ENCODE results near the gene SCNN1A.
A peak's percentile ranks its signal among the peaks of the same experiment; 100 is the strongest.
"Not testable (repeated sequence)": the region's sequence is repeated elsewhere in the genome, so short reads cannot be mapped to it uniquely, and the experiment has no call there.

SCNN1A gene

GRCh38 chr12:6346235-6346832, 29.0 kb downstream of the SCNN1A start:
- DNase-seq, result no peak

DNA sequence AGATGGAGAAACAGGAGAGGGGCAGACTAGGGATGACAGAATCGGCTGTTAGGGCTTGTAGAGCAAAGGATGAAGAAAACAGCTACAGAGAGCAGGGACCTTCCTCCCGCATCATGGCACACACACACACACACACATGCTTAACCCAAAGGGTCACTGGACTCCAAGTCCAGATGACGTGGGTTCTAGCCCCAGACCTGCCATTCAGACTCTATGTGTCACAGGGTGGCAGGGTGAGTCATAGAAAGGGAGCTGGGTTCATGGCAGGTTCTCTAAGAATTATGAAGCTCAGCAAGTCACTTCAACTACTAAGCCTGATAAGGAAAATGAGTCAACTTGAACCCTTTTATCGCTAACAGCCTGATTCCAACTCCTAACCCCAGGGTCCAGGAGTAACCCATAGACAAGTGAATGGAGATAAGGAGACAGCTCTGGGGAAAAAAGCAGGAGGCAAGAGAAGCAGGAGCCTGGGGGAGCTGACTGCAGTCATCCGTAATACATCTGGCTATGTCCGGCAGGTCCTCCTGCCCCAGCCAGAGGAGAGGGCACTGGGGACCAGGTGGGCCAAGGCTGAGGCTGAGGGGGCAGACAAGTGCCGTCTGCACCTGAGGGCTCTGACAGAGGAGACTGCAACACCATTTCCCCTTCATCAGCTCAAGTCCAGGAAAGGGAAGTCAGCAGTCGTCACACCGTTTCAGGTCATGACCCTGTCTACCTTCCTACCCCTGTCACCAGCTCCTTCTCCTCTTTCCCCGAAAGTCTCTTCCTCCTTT, 29.9 kb downstream of the SCNN1A start:
- no peak for DNase-seq

- not testable (repeated sequence) for DNase-seq
Observed at GRCh38 chr12:6344101-6344660, 31.2 kb downstream of the SCNN1A start.

- DNase-seq, result no peak
Observed at GRCh38 chr12:6343518-6343917, 31.8 kb downstream of the SCNN1A start.

GRCh38 chr12:6342140-6342889, 33.0 kb downstream of the SCNN1A start:
- no peak for DNase-seq

- no peak for DNase-seq
Observed at GRCh38 chr12:6341417-6342139, 33.8 kb downstream of the SCNN1A start, which contains the start of gene TNFRSF1A. Gene TNFRSF1A, minus strand, starts transcription at chr12:6342076. Its CDS starts 262 bp downstream, at chr12:6341814.

GRCh38 chr12:6340745-6341416, 34.5 kb downstream of the SCNN1A start:
- DNase-seq, result no peak

- no peak for DNase-seq
Observed at GRCh38 chr12:6340032-6340638, 35.2 kb downstream of the SCNN1A start.

GRCh38 chr12:6338955-6339354, 36.4 kb downstream of the SCNN1A start:
- DNase-seq, result no peak

GRCh38 chr12:6338536-6338935, 36.8 kb downstream of the SCNN1A start:
- not testable (repeated sequence) for DNase-seq

- DNase-seq, result no peak
Observed at GRCh38 chr12:6337958-6338433, 37.4 kb downstream of the SCNN1A start.

GRCh38 chr12:6336889-6337853, 38.2 kb downstream of the SCNN1A start:
- DNase-seq, result peak; percentile 36

- DNase-seq, result no peak
Observed at GRCh38 chr12:6336079-6336888, 39.1 kb downstream of the SCNN1A start.

GRCh38 chr12:6335451-6336078, 39.8 kb downstream of the SCNN1A start:
- DNase-seq, result peak; percentile 76

GRCh38 chr12:6334940-6335450, 40.4 kb downstream of the SCNN1A start:
- DNase-seq, result no peak

GRCh38 chr12:6334359-6334758, 41.0 kb downstream of the SCNN1A start:
- DNase-seq, result no peak

GRCh38 chr12:6333566-6333965, 41.8 kb downstream of the SCNN1A start:
- no peak for DNase-seq

DNA sequence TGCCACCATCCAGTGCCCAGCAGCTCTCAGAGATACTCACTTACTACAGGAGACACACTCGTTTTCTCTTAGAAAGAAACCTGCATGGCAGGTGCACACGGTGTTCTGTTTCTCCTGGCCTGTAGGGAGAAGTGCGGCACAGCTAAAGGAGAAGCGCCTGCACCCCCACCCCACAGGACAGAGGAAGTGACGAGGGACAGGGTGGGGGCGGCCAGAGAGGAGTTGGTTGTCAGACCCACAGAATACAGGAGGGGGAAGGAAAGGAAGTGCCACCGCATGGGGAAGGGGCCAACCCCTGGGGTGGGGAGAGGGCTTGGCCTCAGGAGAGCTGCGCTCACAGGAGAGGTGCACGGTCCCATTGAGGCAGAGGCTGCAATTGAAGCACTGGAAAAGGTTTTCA, 42.3 kb downstream of the SCNN1A start:
- no peak for DNase-seq

GRCh38 chr12:6332459-6332858, 42.9 kb downstream of the SCNN1A start:
- DNase-seq, result no peak

Measured in activated CD4-positive, alpha-beta T cell treated with anti-CD3 and anti-CD28 coated beads for 1 hour (primary cell).